Pancreas (tissue), 10 donors: ENCODE measurements around the gene POU6F1. TPM values are rescaled to one million over a fixed set of nuclear protein-coding genes. Genes with fewer than 3 reads are reported as not detected.

Experiments used
- ATAC-seq, 4 donors: fragments of 200-7000 bp; cut with Tn5 transposase; one replicate each; pipeline versions ENCODE4 v1.8.0 to v1.9.1; 2020; ENCODE audit warnings: mild to moderate bottlenecking in 4 of 4, moderate library complexity in 4 of 4
- DNase-seq, 6 donors: peaks; one replicate each; pipeline ENCODE4 v3.0.0-alpha.2; 2020
- FAIRE-seq: peaks from 2 replicates; lab custom pipeline; 2012; peaks lifted over from hg19 to GRCh38; lab: Jason Lieb, UNC
- H3K27ac ChIP-seq, 4 donors: fragments of 200-600 bp; sonication (generic); 1 replicate in 3 of 4; 2 replicates in 1 of 4; pipeline versions ENCODE4 v1.5.0 to v1.8.0; 2020
- H3K27me3 ChIP-seq, 4 donors: fragments of 200-600 bp; one replicate each; pipeline ENCODE4 v1.8.0; 2021
- H3K36me3 ChIP-seq, 3 donors: fragments of 200-600 bp; sonication (generic) in 1 of 3; one replicate each; pipeline versions ENCODE4 v1.5.0 to v1.8.0; 2020 to 2021
- H3K4me1 ChIP-seq, 3 donors: fragments of 200-600 bp; one replicate each; pipeline ENCODE4 v1.8.0; 2021
- H3K4me3 ChIP-seq, 4 donors: fragments of 200-600 bp; sonication (generic) in 2 of 4; one replicate each; pipeline versions ENCODE4 v1.5.0 to v1.8.0; 2020 to 2021
- H3K9me3 ChIP-seq, 4 donors: fragments of 200-600 bp; one replicate each; pipeline ENCODE4 v1.8.0; 2021
- WGBS, 2 donors: extraction: QIAGEN DNeasy Blood & Tissue Kit; methylation state at CpG; one replicate each; pipeline ENCODE4 v1.1.7; 2013; 5-methylcytosine and 5-hydroxymethylcytosine counted together
- intact Hi-C, 3 donors: fragments of 100-400 bp; cut with DNase I; formaldehyde crosslinking; loops; one replicate each; pipeline versions ENCODE4 v1.11.1 to v1.14.2; 2022
- polyA plus RNA-seq, 2 donors: library from polyadenylated mRNA; stranded (reverse); fragments of 200-250 nt; gene quantifications; one replicate each; pipeline ENCODE4 v1.2.3, GENCODE V29; 2013
- total RNA-seq, 6 donors: library from RNA; stranded (reverse); fragmentation: NEBNext Ultra II Directional in 4 of 6; extraction: Animal tissue kit (Norgen Biotek cat#: 25700) in 4 of 6; gene quantifications; one replicate each; pipeline versions ENCODE4 v1.2.1 to v1.2.4, GENCODE V29; 2021 to 2023
- TF ChIP-seq, protein P1 (sequence below), 4 donors: fragments of 200-600 bp; sonication (generic) in 3 of 4; IDR thresholded peaks; one replicate each; pipeline versions ENCODE4 v1.5.0 to v1.8.0; 2021; ENCODE audit warnings: antibody characterized with exemption in 4 of 4
- donor health status: healthy with polysubstance abuse.
- donor health status: DM: no; HTN: no; CAD: no; lungs with moderate emphysema.
- donor health status: DM: no; HTN: no; CAD: no.
- donor health status: control.
- donor health status: control.
- donor health status: Bipolar disorder and iron deficiency.
- donor health status: DM: yes; HTN: yes; CAD: no.
- donor health status: DM: no; HTN: no; CAD: no.
- donor health status: DM: no; HTN: no; CAD: no.
- donor health status: DM: yes; HTN: yes; CAD: no.

Gene POU6F1
- total and polyA plus RNA-seq, 8 donors = 4.8 to 12.9 (median 7.3) TPM

DNA sequence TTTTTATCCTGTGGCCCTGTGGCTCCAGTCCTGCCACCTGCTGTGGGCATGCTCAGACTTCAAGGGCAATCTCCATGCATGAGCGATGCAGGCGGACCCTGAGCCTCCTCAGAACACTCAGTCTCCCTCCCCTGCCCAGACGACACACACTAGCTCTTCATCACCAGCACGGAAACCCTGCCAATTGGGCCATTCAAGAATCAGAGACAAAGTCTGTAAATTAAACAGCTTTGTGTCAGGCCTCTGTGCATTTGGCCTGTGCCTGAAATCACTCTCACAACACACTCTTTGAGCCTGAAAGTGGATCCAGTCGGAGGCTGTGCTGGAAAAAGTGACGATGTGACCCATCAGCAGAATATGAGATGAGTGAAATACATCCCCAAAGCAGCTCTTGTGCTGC, 12.5 kb downstream of the POU6F1 start:
- ATAC-seq (no peak), FAIRE-seq (no peak), DNase-seq (no peak)
- no peaks in the 10 kb centered on the region for H3K9me3 ChIP-seq
- no peaks in the 10 kb centered on the region for H3K4me1 ChIP-seq
- TF ChIP-seq, protein P1, sequence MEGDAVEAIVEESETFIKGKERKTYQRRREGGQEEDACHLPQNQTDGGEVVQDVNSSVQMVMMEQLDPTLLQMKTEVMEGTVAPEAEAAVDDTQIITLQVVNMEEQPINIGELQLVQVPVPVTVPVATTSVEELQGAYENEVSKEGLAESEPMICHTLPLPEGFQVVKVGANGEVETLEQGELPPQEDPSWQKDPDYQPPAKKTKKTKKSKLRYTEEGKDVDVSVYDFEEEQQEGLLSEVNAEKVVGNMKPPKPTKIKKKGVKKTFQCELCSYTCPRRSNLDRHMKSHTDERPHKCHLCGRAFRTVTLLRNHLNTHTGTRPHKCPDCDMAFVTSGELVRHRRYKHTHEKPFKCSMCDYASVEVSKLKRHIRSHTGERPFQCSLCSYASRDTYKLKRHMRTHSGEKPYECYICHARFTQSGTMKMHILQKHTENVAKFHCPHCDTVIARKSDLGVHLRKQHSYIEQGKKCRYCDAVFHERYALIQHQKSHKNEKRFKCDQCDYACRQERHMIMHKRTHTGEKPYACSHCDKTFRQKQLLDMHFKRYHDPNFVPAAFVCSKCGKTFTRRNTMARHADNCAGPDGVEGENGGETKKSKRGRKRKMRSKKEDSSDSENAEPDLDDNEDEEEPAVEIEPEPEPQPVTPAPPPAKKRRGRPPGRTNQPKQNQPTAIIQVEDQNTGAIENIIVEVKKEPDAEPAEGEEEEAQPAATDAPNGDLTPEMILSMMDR (IDR thresholded peaks at IDR 0.05) = no peak
- no peak overlapping the region for H3K27ac ChIP-seq
- intact Hi-C loops = no loop called here
- 95 to 99% methylated on average over 6 of the region's 6 CpGs for WGBS, 2 donors
- H3K4me3 ChIP-seq = no peak overlapping the region
- H3K36me3 ChIP-seq = no peaks in the 10 kb centered on the region
- H3K27me3 ChIP-seq = no peaks in the 10 kb centered on the region

GRCh38 chr12:51202718-51203117, 15.1 kb downstream of the POU6F1 start:
- H3K9me3 ChIP-seq = no peaks in the 10 kb centered on the region
- ATAC-seq (no peak), DNase-seq (no peak), FAIRE-seq (no peak)
- no peaks in the 10 kb centered on the region for H3K36me3 ChIP-seq
- no peaks in the 10 kb centered on the region for H3K4me1 ChIP-seq
- TF ChIP-seq, protein P1 (IDR thresholded peaks at IDR 0.05) = no peak
- intact Hi-C loops = no loop called here
- H3K27ac ChIP-seq = no peak overlapping the region
- 89 to 95% methylated on average over 5 of the region's 5 CpGs for WGBS, 2 donors
- no peak overlapping the region for H3K4me3 ChIP-seq
- no peaks in the 10 kb centered on the region for H3K27me3 ChIP-seq

GRCh38 chr12:51200806-51201205, 17.1 kb downstream of the POU6F1 start:
- DNase-seq (no peak), ATAC-seq (no peak), FAIRE-seq (no peak)
- intact Hi-C loops = no loop called here
- Histone ChIP-seq H3K9me3 (no peaks in the 10 kb centered on the region), H3K27ac (no peak overlapping the region), H3K4me3 (no peak overlapping the region), H3K27me3 (no peaks in the 10 kb centered on the region), H3K36me3 (no peaks in the 10 kb centered on the region), H3K4me1 (no peaks in the 10 kb centered on the region)
- TF ChIP-seq, protein P1 (IDR thresholded peaks at IDR 0.05) = no peak
- 91 to 93% methylated on average over 9 of the region's 9 CpGs for WGBS, 2 donors

DNA sequence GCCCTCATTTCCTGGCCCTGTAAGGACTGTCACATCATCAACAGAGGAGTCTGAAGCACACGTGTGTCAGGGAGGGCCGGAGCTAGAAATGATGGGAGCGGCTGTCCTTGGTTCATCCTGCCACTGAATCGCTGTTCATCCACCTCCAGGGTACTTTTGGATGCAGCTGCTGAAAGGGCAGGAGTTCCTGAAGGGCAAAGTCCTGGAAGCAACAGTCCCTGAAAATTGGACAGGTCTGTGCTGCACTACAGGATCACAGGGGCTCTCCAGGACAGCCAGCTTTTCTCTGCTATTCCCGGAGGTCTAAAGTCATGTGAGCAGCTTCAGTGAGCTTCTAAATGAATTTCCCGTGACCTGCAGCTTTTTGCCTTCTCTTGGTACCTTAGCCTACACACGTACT, 17.7 kb downstream of the POU6F1 start:
- no peaks in the 10 kb centered on the region for H3K9me3 ChIP-seq
- TF ChIP-seq, protein P1 (IDR thresholded peaks at IDR 0.05) = no peak
- H3K27me3 ChIP-seq = no peaks in the 10 kb centered on the region
- H3K4me1 ChIP-seq = no peaks in the 10 kb centered on the region
- intact Hi-C loops = no loop called here
- no peaks in the 10 kb centered on the region for H3K36me3 ChIP-seq
- no peak for DNase-seq
- WGBS, 2 donors = 89 to 93% methylated on average over 7 of the region's 7 CpGs
- H3K4me3 ChIP-seq = no peak overlapping the region
- no peak for ATAC-seq
- FAIRE-seq = no peak
- H3K27ac ChIP-seq = no peak overlapping the region

GRCh38 chr12:51199366-51199945, 18.4 kb downstream of the POU6F1 start:
- 92 to 95% methylated on average over 10 of the region's 10 CpGs for WGBS, 2 donors
- H3K27me3 ChIP-seq = no peaks in the 10 kb centered on the region
- H3K4me3 ChIP-seq = no peak overlapping the region
- no peak for ATAC-seq
- TF ChIP-seq, protein P1 (IDR thresholded peaks at IDR 0.05) = no peak
- H3K4me1 ChIP-seq = no peaks in the 10 kb centered on the region
- no peaks in the 10 kb centered on the region for H3K9me3 ChIP-seq
- FAIRE-seq = no peak
- no peak for DNase-seq
- H3K36me3 ChIP-seq = no peaks in the 10 kb centered on the region
- H3K27ac ChIP-seq = no peak overlapping the region
- intact Hi-C loops = no loop called here
